GM21381 (cell line): ENCODE data around the gene C13orf46.
"Not testable (repeated sequence)": the region's sequence is repeated elsewhere in the genome, so short reads cannot be mapped to it uniquely, and the experiment has no call there.

Experiments
- ATAC-seq: cut with Tn5 transposase; IDR thresholded peaks from one replicate; pipeline ENCODE4 v1.9.1; 2021; ENCODE audit warnings: mild to moderate bottlenecking, moderate library complexity; ENCODE audit not compliant: unreplicated experiment

Gene C13orf46

DNA sequence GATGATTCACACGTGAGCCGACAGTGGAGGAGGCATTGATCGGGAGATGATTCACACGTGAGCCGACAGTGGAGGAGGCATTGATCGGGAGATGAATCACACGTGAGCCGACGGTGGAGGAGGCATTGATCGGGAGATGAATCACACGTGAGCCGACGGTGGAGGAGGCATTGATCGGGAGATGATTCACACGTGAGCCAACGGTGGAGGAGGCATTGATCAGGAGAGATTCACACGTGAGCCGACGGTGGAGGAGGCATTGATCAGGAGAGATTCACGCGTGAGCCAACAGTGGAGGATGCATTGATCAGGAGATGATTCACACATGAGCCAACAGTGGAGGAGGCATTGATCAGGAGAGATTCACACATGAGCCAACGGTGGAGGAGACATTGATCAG is 60.0 kb downstream of the C13orf46 start:
- not testable (repeated sequence) for ATAC-seq

DNA sequence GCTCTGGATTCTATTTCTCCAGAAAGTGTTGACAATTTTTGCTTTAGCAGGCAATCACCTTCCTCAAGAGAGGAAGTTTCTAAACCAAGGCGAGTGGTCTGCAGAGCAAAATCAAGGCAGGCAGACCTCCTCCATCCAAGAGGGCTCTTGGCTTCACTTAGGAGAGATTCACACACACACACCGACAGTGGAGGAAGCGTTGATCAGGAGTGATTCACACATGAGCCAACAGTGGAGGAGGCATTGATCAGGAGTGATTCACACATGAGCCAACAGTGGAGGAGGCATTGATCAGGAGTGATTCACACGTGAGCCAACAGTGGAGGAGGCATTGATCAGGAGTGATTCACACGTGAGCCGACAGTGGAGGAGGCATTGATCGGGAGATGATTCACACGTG is 60.5 kb downstream of the C13orf46 start:
- ATAC-seq, result not testable (repeated sequence)

DNA sequence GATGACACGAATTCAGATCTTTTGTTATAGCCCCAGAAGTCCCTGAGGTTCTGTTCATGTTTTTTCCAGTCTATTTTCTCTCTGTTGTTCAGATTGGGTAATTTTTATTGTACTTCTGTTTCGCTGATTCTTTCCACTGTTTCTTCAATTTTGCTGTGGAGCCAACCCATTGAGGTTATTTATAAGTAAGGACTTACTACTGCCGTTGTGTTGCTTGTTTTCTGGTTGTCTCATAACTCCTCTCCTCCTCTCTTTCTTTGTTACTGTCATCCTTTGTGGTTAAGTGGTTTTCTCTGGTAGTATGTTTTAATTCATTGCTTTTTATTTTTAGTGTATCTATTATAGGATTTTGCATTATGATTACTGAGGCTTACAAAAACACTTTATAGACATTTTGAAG is 61.3 kb downstream of the C13orf46 start:
- no peak for ATAC-seq

DNA sequence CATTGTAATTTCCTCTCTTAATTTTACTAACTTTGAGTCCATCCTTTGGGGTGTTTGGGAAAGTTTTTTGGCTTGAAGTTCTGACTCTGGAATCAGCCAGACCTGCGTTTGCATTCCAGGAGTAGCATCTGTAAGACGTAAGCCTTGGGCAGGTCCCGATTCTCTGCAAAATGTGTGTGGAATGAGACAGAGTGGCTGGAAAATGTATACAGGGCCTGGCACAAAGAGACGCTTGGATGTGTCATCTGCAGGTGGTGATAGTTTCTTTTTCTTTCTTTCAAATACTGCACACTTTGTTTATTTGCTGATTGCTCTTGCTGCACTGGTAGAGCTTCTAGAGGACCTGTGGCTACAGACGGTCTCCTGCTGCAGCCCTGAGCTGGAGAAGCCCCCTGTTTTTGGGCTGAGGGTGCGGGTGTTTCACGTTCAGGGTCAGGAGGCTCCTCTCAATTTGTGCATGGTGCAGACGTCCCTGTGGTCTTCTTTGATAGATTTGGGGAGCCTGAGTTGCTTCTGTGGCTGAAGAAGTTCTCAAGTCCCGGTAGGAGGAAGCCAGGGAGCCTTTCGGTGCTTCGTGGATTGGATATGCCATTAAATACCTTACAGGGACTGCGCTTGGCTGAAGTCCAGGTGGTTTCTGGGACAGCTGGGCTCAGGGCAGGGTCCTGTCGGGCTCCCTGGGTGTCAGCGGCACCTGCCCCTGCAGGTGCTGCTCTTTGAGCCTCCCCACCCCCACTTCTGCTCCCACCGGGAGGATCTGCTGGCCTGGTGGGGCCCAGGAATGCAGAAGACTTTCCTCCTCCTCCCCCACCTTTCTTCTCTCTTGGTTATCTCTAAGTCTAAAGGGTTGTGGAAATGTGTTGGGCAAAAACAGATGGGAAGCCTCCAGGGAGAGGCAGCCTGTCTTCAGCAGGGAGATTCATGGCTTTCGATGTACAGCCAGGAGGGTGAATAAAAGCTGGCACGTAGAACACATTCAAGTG is 66.0 kb downstream of the C13orf46 start:
- no peak for ATAC-seq

DNA sequence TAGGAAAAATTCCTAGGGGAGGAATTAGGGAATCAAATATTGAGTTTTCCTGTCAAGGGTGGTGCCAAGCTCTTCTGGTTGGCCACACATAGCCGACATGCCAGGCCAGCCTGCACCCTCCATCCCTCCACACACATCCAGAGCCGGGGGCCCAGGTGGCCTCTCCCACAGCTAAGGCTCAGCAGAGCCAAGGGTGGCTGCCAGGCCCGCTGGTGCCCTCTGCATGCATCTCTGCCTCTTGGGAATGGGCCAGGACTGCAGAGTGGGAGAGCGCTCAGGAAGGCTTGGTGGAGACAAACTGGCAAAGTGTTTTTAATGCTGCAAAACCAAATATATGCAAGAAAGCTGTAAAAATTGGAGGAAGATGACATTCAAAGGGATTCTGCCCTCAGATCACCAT is 67.3 kb downstream of the C13orf46 start:
- ATAC-seq, result no peak

DNA sequence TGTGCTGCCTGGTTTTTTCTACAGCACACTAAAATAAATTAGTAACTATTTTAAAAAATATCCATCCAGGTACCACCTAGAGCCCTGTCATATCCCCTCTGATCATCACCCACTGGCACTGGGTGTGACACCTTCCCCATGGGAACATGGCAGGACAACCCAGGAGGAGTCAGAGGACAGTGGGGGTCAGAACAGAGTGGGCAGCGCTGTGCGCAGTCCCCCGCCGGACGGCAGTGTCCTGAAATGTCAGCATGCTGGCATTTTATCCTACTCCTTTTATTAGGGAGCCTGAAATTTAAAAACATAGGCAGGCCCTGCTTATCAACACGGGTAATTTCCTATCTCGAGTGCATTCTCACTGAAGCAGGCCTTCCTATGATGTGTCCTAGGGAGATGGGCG is 67.9 kb downstream of the C13orf46 start:
- no peak for ATAC-seq

DNA sequence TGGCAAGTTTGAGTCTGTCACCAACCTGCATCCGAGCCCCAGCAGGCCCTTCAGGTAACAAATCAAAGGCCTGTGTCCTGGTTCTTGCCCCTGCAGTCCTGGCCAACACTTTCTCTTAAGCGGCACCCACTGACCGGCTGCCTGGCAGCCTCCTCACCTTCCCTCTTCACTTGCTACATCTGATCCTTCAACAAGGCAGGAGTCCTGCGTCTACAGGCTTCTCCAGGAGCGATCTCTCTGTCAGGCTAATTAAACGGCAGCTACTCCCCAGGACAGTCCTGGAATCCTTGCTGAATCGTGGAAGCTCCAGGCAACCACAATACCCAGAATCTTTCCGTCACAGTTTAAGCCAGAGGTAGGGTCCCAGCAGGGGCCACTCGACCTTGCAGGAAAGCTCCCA is 68.9 kb downstream of the C13orf46 start:
- ATAC-seq, result no peak

DNA sequence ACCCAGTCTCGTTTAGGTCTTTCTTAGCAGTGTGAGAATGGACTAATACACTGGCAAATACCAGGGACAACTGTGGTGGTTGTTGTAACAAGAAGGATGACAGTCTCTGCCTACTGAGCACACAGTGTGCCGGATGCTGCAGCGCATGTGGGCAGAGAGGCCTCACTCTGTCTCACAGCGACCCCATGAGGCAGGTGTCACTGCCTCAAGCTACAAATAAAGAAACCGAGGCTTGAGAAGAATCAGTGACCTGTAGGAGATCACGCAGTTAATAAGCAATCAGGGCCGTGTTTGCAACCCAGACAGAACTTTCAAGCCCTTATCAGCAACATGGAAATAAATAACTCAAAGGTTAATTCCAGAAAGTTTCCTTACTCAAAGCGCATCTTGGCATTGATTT is 69.5 kb downstream of the C13orf46 start:
- ATAC-seq, result no peak

DNA sequence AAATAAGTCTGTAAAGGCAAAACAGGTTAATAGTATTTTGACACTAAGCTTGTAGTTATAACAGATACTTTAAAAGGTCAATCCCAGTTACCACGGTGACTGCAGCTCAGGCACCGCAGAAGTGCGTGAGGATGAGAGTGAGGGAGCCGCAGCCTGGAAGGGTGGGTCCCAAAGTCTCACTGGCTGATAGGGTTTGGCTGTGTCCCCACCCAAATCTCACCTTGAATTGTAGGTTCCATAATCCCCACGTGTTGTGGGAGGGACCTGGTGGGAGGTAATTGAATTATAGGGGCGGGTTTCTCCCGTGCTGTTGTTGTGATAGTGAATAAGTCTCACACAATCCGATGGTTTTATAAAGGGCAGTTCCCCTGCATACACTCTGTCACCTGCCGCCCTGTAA is 70.0 kb downstream of the C13orf46 start:
- ATAC-seq, result no peak
